Stimulated activated CD4-positive, alpha-beta T cell treated with anti-CD3 and anti-CD28 coated beads, Interleukin-4, amount 100 ng/mL, for 1 hour (primary cell): Measurements from ENCODE around the gene TULP3.

Source experiments
- DNase-seq: peaks from one replicate; pipeline ENCODE4 v3.0.0-alpha.2; 2020

TULP3 gene

GRCh38 chr12:2973566-2973965 is 82.9 kb downstream of the TULP3 start:
- no peak for DNase-seq

DNA sequence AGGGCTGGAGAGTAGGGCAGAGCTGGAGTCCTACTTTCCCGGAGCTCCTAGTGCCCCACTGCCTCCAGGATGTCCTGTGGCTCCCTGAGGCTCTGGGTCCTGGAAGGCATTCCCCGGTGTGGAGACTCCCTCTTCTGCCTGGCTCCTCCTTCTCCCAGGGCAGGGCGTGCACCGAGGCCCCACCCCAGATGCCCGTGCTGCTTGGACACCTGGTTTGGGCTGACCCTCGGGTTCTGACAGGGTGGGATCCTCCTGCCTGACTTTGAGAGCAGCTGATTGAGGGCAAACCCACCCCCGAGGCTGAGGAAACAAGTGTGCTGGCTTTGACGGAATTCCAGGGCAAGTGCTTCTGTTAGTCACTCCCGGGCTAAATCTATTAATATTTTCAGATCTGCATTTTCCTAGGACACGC is 83.9 kb downstream of the TULP3 start:
- DNase-seq = no peak

DNA sequence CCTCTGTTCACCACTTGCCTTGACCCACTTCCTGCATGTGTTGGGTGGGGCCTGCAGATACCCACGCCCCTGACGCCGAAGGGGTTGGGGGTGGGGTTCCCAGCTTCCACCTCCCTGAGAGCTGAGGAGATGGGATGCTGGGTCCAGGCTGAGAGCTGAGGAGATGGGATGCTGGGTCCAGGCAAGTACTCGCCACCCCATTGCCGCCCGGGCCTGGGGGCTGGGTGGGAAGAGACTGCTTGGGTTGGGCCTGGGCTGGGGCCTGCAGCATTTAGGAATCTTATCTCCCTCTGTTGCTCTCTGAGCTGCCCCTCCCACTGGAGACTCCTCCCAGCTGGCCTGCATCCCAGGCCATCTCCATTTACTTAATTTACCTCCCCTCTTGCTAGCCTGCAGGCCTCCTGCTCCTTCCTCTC is 85.9 kb downstream of the TULP3 start:
- no peak for DNase-seq

DNA sequence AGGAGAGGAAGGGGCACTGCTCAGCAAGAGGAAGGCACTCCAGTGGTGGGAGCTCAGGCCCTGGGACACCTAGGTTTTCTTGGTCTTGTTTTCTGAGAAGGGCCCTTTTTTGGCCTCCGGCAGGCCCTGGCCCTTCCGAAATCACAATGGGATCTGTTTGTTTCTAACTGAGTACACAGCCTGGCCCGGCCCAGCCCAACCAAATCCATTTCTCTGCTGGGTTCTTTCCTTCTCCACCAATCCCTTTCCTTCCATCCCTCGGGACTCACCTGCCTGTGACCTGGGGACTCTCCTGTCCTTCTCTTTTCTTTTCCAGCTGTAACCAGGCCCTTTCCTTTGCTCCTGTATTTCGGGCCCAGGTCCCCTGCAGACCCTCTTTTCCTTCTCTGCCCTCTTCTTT is 87.1 kb downstream of the TULP3 start:
- DNase-seq = no peak

DNA sequence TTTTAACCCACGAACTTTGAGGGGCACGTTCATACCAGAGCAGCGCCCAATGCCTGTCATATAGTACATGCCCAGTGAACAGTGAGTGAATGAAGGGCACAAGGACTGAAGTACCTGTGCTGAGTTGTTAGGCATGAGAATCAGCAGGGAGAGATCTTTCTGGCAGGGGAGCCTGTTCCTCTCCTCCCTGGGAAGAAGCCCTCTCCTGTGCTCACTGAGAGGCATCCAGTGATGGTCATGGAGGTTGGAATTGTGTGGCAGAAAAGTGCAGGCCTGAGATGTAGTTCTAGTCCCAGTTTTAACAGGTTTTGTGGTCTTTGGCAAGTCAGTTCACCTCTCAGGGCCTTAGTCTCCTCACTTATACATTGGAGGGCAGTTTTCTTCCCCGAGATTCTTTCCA is 89.1 kb downstream of the TULP3 start:
- DNase-seq = no peak

DNA sequence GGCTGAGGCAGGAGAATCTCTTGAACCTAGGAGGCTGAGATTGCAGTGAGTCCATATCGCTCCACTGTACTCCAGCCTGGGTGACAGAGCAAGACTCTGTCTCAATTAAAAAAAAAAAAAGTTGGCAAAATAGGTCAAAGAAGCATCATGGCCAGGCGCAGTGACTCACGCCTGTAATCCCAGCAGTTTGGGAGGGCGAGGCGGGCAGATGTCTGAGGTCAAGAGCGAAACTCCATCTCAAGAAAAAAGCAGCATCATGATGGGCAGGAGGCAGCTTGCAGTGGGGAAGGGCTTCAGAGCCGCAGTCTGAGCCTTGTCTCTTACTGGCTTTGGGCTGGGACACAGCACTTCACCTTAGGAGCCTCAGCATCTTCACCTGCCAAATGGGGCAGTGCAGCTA is 89.9 kb downstream of the TULP3 start:
- DNase-seq = no peak

DNA sequence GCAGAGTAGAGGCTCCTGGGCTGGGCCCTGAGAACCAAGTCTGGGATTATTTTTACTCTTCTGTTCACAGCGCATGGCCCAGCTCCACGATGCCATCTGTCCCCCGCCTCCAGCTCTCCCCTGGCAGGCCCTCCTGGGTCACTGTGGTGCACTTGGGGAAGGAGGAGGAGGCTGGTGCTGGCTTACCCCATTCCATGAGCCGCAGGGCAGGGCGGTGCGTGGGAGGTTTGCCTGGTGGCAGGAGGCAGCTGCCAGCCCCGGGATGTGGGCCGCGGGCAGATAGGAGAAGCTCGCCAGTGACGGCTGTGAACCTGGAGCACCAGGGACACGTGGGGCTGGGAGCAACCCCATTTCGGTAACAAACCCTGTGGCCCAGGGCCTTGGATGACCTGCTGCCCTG is 91.7 kb downstream of the TULP3 start:
- DNase-seq = no peak

DNA sequence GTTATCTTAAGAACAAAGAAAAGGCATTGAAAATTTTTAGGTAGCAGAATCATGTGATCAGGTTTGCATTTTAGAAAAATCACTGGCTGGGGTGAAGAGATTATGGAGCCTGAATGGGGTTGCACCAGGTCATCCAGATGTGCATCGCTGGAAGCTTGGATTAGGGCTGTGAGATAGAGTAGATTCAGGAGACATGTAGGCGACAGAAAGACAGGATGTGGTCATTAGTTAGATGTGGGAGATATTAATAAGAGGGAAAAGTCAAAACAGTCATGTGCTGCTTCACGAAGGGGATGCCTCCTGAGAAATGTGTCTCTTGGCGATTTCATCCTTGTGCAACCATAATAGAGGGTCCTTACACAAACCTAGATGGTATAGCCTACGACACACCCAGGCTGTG is 93.6 kb downstream of the TULP3 start:
- no peak for DNase-seq

DNA sequence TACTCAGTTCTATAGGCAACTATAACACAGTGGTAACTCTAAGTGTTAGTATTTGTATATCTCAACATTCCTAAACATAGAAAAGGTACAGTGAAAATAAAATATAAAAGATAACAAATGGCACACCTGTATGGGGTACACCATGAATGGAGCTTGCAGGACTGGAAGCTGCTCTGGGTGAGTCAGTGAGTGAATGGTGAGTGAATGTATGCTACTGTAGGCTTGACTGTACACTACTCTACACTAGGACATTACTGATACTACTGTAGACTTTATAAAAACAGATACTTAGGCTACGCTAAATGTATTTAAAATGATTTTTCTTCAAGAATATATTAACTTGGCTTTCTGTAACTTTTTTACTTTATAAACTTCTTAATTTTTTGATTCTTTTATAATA is 94.0 kb downstream of the TULP3 start:
- no peak for DNase-seq

- no peak for DNase-seq
These were observed 96.2 kb downstream of the TULP3 start for GRCh38 chr12:2986876-2987275.

DNA sequence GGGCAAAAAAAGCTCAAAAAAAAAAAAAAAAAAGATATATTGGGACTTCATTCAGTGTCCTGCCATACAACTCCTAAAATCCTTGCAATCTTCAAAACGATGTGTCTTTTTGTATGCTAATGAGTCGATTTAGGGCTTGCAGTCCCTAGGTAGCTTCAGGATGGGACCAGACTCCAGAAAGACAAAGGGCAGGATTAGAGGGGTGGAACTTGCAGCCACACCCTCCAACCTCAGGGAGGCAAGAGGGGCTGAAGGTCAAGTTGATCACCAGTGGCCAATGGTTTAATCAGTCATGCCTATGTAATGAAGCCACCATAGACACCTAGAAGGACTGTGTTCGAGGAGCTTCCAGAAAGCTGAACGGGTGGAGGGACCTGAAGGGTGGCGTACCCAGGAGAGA is 97.8 kb downstream of the TULP3 start:
- no peak for DNase-seq
